Iris pigment epithelial cell (primary cell): ENCODE measurements around the gene INPP1.
A peak's percentile ranks its signal among the peaks of the same experiment; 100 is the strongest.
"Not testable (repeated sequence)": the region's sequence is repeated elsewhere in the genome, so short reads cannot be mapped to it uniquely, and the experiment has no call there.

Experiments used
- DNase-seq: peaks from one replicate; pipeline ENCODE4 v3.0.0-alpha.2; 2011; ENCODE audit warnings: low read depth

Gene INPP1

DNA sequence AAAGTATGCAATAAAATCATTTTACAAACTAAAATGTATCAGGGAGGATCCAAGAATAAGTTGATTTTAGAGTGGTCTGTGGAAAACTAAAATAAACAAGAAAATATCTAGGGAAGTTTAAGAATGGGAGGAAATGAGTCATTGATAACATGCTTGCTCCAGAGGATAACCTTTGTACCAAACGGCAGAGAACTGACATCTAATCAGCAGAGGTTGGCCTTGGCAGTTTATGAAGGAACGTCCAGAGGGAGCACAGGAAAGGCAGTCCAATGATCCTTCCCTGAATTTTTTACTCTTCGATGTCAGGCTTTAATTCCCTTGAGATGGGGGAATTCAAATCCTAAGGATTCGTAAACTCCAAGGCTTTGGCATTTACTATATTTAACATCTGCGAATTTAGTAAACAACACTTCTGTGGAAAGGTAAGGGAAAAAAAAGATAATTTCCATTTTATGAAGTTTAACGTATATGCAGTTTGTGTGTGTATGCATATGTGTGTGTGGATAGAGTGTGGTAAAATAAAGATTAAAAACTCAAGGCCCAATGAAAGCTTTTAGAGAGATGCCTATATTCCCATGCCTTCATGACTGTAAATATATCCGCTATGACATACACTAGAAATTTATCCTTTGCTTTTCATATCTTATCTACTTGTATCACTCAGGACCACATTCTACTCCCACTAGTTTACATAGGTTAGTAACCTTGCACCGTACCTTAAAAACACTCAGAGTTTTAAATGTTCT lies 8.7 kb upstream of the INPP1 start:
- DNase-seq, result no peak

DNA sequence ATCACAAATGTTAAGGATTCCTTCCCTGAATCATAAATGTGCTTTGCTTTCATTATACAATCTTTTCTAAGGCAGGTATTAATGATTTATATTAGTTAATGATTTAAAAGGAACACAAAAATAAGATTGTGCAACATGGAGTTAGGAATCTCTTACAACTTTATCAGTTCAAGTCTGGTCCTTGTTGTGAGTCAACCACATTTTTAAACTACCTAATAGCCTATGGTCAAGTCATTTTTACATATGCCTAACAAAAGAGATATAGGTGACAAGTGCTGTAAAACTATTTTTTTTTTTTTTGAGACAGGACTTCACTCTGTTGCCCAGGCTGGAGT lies 8.2 kb upstream of the INPP1 start:
- peak; percentile 29 for DNase-seq

DNA sequence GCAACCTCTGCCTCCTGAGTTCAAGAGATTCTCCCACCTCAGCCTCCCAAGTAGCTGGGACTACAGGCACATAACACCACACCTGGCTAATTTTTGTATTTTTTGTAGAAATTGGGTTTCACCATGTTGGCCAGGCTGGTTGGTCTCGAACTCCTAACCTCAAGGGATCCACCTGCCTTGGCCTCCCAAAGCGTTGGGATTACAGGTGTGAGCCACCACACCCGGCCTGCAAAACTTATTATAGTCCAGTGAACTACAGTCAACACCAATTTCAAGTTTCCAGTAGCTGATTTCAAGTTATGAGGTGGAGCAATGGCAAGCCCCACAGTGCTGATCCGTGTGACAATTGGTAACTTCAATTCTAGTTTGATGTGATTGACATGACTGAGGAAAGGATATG lies 7.8 kb upstream of the INPP1 start:
- DNase-seq, result not testable (repeated sequence)

DNA sequence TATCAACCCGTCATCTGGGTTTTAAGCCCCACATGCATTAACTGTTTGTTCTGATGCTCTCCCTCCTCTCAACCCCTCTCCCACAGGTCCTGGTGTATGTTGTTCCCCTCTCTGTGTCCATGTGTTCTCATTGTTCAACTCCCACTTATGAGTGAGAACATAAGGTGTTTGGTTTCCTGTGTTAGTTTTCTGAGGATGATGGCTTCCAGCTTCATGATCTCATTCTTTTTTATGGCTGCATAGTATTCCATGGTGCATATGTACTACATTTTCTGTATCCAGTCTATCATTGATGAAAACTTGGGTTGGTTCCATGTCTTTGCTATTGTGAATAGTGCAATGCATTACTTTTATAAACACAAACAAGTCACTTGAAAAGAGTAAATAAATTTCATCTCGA lies 7.0 kb upstream of the INPP1 start:
- no peak for DNase-seq

DNA sequence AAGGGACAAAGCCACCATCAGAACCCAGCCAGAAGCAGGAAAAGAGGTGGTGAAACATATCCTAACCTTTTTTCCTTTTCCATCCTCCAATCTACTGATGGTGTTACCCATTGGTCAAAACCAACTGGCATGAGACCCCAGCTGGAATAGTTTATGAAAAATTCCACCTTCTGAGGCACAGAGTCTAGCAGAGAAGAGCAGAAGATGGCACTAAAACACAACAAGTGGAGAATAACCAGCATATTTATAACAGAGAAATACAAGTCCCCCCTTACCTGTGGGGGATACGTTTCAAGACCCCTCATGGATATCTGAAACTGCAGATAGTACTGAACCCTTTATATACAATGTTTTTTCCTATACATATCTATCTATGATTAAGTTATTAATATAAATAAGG lies 4.9 kb upstream of the INPP1 start:
- DNase-seq, result no peak

DNA sequence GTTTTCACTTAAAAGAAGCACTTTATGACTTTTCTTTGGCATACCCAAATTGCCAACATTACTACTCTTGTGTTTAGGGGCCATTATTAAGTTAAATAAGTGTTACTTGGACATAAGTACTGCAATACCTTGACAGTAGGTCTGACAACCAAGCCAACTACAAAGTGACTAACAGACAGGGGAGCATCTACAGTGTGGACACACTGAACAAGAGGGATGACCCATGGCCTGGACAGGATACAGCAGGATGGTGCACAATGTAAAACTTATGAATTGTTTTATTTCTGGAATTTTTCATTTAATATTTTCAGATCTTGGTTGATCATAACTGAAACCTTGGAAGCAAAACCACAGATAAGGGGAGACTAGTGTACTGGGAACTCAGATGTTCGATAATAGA lies 4.0 kb upstream of the INPP1 start:
- no peak for DNase-seq

DNA sequence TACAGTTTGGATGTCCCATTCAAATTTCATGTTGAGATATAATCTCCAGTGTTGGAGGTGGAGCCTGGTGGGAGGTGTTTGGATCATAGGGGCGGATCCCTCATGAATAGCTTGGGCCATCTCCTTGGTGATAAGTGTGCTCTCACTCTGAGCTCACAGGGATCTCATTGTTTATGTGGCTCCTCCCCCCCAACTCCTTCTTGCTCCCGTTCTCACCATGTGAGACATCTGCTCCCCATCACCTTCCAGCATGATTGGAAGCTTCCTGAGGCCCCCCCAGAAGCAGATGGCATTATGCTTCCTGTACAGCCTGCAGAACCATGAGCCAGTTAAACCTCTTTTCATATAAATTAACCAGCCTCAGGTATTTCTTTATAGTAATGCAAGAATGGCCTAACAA lies 3.0 kb upstream of the INPP1 start:
- peak; percentile 34 for DNase-seq

DNA sequence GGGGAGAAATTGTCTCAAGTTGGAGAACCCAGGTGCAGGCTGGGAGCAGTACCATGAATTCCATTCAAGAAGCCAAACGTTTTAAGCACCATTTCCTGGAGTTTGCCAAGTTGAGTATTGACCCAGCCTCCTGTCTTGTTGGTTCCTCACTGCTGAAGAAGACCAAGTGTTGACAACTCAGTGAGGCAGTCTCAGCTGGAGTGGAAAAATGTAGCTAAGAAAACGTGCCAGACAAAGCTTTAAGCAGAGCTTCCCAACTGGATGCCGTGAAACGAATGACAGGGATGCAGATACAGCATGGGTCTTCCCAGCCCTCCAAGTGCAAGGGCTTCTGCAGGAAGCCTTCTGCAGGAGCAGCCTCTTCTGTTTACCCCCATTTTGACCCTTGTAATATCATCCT lies 778 bp upstream of the INPP1 start:
- no peak for DNase-seq

DNA sequence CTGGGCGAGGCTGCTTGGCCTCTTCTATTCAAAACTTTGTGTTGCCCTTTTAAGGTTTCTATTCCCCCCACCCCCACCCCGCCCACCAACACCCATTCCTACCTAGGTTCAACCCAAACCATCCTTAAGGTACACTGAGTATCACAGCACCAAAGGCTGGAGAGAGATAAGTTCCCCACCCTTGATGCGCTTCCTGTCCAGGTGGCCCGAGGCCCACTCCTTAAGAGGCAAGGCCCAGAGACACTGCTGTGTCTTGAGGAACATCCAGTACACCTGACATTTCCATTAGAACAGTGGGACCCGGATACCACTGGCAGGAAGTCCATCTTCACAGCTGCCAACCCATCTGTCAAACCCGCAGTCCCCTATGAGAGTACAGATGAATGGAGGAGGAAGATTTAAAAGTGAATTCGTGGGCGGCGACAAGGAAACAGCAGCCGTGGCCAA lies 277 bp upstream of the INPP1 start:
- no peak for DNase-seq

DNA sequence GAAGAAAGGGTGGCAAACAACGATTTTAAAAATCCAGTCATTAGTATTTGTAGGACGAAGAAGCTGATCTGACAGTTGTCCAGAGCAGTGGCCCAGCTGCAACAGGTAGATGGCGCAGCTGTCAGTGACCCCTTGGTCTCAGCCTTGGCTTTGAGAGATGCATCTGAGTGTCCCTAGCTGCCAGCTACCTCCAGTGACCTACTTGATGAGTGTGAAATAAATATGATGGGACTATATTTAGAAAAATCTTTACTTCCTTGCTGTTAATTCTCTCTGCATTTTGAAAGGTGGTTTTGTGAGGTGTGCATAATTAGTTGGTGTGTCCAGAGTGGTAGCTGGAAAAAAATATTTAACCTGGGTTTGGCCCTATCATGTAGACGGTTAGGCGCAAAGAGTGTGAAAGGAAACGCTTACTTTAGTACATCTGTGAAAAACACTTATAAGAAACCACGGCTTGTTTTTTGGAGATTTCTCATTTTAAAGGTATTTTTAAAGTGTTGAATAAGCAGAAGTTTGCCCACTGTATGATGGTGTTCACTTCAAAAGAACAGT lies 963 bp downstream of the INPP1 start:
- peak; percentile 12 for DNase-seq

DNA sequence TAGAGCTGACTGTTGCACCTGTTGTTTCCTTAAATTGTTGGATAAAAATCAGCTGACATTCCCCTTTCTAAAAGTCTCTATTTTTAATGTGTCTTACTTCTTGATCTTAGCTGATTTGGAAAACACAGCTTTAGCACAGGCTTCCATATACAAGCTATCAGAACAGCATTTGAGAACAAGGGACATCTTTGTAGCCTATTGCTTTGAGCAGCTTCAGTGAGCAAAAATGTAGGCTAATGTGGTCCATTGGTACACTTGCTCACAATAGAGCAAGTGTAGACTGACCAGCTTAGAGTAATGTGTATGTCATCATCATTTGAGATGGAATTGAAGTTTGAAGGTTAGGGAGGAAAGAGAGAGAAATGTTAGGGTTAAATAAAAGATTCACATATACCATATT lies 7.0 kb downstream of the INPP1 start:
- no peak for DNase-seq

DNA sequence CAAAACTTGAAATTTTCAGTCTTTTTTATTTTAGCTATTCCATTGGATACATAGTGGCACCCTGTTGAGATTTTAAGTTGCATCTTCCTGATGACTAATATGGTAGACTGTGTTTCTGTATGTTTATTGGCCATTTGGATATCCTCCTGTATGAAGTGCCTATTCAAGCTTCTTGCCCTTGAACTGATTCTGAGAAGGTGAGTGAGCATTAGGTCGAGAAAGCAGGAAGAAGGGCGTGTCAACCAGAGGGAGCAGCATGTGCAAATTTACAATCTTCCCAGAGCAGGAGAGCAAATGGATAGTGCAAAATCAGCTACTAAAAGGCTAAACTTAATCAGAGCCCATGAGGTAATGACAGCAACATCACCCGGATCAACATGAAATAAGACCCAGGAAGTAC lies 8.6 kb downstream of the INPP1 start:
- no peak for DNase-seq

DNA sequence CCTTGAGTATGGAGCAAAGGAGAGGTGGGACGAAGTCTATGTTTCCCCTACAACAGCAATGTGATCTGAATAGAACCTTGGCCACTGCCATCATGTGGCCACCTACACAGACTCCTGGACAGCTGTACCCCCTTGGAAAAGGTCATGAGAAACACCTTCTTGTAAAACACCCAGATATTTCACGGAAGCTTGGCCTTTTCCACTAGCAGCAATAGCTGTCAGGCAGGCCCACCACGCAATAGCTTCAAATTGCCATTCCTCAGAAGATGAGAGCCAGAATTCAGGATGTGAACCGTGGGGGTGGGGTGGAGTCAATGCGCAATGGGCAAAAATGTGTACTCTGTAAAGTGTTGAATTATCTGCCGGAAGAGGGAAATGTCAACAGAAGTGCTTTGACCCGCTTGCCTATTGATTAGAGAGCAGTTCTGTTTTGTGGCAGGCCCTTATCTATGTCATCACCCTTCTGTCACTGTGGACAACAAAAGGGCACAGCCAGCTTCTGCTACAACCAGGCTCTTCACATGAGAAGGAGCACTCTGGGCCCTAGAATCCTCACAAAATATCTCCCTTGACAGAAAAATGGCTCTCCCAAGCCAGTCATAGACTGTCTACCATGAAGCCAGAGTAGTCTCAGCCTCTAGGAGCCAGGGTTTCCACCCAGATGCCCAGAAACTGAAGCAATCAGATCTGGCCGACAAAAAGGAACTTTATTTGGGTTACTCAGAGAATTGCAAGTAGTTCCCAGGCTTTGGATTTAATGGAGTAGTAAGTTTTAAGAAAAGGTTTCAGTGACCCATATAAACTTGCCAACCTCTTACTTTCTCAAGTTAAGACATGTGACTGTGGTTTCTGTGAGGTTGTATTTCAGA lies 9.5 kb downstream of the INPP1 start:
- DNase-seq, result no peak

DNA sequence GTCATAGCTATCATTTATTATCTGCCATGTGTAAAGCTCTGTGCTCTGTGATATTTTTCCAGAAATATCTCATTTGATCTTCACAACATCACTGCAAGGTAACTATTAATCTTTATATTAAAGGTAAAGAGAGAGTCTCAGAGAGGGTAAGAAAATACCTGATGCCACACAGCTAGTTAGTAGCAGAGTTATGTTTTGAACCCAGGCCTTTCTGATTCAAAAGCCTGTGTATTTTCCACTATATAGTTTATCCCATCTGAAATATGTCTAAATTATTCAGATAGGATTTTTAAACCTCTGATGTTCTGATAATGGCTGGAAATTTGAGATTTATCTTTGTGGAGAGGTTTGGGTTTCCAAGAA lies 10.1 kb downstream of the INPP1 start:
- no peak for DNase-seq

DNA sequence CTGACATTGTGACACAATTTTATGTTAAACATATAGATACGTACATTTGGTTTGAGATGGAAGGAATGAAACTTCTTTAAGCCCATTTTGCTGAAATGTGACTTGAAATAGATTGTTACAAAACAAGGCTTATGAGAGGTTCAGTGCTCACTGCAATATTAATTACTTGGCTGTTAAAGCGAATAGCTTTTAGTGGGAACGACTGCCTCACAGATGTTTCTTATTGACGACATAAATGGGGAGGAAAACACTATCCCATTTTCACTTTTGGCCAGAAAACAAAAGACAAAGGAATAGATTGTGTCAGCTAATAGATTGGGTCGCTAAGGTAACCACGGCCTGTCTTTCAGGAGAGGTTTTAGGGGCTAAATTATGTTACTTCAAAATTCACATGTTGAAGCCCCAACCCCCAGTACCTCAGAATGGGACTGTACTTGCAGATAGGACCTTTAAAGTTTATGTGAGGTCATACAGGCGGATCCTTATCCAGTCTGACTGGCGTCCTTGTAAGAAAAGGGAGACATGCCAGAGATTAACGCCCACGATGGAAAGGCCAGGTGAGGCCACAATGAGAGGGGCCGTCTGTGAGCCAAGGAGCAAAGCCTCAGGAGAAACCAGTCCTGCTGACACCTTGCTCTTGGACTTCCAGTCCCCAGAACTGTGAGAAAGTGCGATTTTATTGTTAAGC lies 10.8 kb downstream of the INPP1 start:
- DNase-seq, result no peak

DNA sequence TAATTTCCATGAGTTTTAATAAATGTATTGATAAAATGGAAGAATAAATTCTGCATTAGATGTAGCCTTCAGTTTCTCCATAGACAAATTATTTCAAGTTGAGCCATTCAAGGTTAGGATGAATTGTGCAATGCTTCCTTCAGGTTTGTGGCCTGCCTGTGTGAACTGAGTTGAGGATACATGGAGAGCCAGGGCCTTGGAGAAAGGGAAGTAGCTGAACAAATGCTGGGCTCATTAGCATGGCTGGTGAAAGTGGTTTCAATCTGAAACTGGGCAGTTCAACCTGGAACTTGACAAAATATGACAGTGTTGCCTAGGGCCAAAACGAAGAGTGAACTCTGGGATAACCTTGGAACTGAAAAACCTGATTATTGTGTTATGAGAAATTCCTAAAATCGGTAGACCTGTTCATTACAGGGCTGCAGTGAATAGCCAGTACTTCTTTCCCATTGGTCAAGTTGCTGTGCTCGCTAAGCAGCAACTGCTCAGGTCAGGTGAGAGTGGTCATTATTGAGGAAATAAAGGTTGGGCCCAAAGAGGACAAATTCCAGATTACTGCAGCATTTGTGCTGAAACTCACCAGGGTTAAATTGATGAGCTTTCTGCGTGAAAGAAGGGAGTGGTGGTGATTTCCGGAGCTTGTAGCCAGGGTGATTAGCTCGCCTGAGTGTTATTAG lies 12.7 kb downstream of the INPP1 start:
- no peak for DNase-seq

DNA sequence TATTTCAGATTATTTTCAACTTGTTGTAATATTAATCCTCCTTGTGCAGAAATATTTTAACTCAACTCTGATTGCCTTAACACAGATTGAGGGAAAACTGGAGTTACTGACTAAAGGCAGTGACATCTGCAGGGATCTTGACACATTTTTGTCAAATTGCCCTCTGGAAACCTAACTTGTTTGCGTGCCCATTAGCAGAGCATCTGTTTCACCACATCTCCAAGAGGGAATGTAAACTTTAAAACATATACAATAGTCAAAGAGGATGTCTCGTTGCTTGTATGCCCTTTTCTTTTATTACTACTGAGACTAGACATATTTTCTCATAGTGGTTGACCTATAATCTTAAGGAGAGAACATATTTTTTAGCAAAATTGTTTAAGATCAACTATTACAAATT lies 14.2 kb downstream of the INPP1 start:
- no peak for DNase-seq

DNA sequence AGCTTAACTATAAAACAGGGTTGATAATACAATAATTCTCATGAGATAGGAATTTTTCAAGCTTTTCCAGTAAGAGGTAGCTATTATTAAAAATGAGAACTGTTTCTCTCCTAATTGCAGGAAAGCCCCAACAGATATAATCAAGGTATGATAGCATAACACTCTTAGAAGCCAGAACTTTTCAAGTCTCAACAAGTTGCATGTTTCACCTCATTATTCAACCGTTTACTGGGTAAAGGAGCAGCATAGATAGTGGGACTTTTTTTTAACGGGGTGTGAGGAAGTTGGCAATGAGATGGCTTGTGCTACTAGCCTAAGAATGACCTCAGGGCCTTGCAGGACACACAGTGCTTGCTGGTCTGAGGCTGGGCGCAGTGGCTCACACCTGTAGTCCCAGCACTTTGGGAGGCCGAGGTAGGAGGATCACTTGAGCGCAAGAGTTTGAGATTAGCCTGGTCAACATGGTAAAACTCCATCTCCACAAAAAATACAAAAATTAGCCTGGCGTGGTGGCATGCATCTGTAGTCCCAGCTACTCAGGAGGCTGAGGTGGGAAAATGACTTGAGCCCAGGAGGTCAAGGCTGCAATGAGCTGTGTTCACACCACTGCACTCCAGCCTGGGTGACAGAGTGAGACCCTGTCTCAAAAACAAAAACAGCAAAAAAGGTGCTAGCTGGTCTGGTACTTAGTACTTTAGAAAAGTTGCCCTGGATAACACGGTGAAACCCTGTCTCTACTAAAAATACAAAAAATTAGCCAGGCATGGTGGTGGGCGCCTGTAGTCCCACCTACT lies 15.5 kb downstream of the INPP1 start:
- DNase-seq, result not testable (repeated sequence)

DNA sequence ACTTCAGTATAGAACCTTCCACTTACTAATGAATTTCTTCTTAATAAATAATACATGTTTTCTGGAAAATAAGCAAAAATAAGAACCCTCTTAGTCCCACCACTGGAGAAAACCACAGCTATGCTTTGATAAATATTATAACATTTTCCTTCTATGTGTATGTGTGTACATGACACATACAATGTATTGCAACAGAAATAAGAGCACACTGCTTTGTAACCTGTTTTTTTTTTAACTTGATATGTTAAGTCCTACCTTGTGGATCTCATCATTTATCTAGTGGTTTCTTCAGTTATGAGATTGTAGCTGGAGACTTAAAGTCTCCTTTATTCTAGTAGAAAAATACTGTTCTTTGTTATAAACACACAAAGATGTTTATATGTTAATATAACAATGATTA lies 17.2 kb downstream of the INPP1 start:
- DNase-seq, result no peak

DNA sequence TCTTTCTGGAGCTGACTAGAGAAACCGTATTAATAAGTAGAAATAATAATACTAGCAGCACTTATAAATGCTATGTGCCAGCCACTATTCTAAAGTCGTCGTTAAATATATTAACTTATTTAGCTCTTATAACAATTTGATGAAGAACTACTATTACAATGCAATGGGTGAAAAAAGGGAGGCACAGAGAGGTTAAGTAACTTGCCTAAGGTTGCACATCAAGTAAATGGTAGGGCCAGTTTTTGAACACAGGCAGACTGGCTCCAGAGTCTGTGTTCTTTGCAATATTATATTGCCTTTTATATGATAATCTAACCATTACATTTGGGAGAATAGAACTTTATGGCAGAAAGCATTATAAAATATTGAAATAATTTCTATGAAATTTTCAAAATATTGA lies 17.6 kb downstream of the INPP1 start:
- DNase-seq, result no peak

DNA sequence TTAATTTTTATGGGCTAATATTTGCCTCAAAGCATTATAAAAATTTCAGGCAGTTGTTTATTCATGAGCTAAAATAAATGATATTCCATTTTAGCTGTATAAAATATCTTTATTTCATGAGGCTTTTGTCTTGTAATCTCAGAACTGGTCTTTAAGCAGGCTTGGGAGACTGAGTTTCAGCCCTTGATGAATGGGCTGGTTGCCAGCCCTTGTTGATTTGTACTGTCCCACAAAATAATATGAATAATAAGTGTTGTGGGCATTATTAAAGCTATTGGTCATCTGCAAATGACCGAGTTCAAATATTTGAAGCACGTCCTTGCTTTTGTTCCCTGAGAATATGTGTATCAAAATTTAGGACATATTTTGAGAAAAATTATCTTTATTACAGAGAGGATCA lies 18.2 kb downstream of the INPP1 start:
- DNase-seq, result no peak
